Neural cell (in vitro differentiated cells): ENCODE results near the gene MKNK1. TPM values are rescaled to one million over a fixed set of nuclear protein-coding genes. Genes with fewer than 3 reads are reported as not detected.

Experiments used
- H2AFZ ChIP-seq: fragments of 200-600, 300-800 bp; sonication (generic), shearing (Covaris generic); 2 replicates; pipeline ENCODE4 v1.6.0; 2014; ENCODE audit warnings: low read depth, mild to moderate bottlenecking, antibody characterized with exemption, low read length, moderate library complexity
- H3F3A ChIP-seq: fragments of 200-600 bp; shearing (Covaris generic); 2 replicates; pipeline ENCODE4 v1.6.1; 2016; ENCODE audit warnings: mild to moderate bottlenecking, moderate library complexity, mixed read lengths, antibody characterized with exemption, low read length; ENCODE audit not compliant: insufficient read depth, poor library complexity, severe bottlenecking
- H3K27ac ChIP-seq: fragments of 200-600, 300-800 bp; sonication (generic), shearing (Covaris generic); 2 replicates; pipeline ENCODE4 v1.5.1; 2014; ENCODE audit warnings: mild to moderate bottlenecking, low read length, moderate library complexity
- H3K27me3 ChIP-seq: fragments of 300-800, 200-600 bp; sonication (generic), shearing (Covaris generic); 2 replicates; pipeline ENCODE4 v1.6.0; 2014; ENCODE audit warnings: mild to moderate bottlenecking, low read depth, low read length, moderate library complexity; ENCODE audit not compliant: insufficient read depth
- H3K36me3 ChIP-seq: fragments of 300-800, 200-600 bp; sonication (generic), shearing (Covaris generic); 2 replicates; pipeline ENCODE4 v1.5.1; 2014; ENCODE audit warnings: mild to moderate bottlenecking, antibody characterized with exemption, low read length, moderate library complexity; ENCODE audit not compliant: insufficient read depth
- H3K4me2 ChIP-seq: fragments of 300-800, 200-600 bp; sonication (generic), shearing (Covaris generic); 2 replicates; pipeline ENCODE4 v1.6.0; 2014; ENCODE audit warnings: mild to moderate bottlenecking, low read length
- H3K4me3 ChIP-seq: fragments of 300-800, 200-600 bp; sonication (generic), shearing (Covaris generic); 2 replicates; pipeline ENCODE4 v1.5.1; 2014; ENCODE audit warnings: mild to moderate bottlenecking, low read length, moderate library complexity
- H3K79me2 ChIP-seq: fragments of 200-600 bp; shearing (Covaris generic); replicated peaks from 2 replicates; pipeline ENCODE4 v1.6.0; 2014; ENCODE audit warnings: mild to moderate bottlenecking, low read length, moderate library complexity; ENCODE audit not compliant: insufficient read depth
- H3K9ac ChIP-seq: fragments of 300-800, 200-600 bp; sonication (generic), shearing (Covaris generic); 2 replicates; pipeline ENCODE4 v1.6.1; 2016; ENCODE audit warnings: mild to moderate bottlenecking, low read length, mixed read lengths
- H3K9me2 ChIP-seq: fragments of 200-600 bp; shearing (Covaris generic); 2 replicates; pipeline ENCODE4 v1.6.1; 2016; ENCODE audit warnings: mild to moderate bottlenecking, low read length, mixed read lengths; ENCODE audit not compliant: insufficient read depth
- H3K9me3 ChIP-seq: fragments of 200-600, 300-800 bp; sonication (generic), shearing (Covaris generic); 2 replicates; pipeline ENCODE4 v1.6.1; 2016; ENCODE audit warnings: mild to moderate bottlenecking, mixed run types, low read length, moderate library complexity, mixed read lengths
- H4K20me1 ChIP-seq: fragments of 200-600 bp; shearing (Covaris generic); 2 replicates; pipeline ENCODE4 v1.6.1; 2016; ENCODE audit warnings: mild to moderate bottlenecking, mixed run types; ENCODE audit not compliant: insufficient read depth
- EP300 ChIP-seq: fragments of 450-650 bp; conservative IDR thresholded peaks from 2 replicates; pipeline ENCODE4 v1.6.1; 2014; ENCODE audit warnings: antibody characterized with exemption, mild to moderate bottlenecking, moderate library complexity; ENCODE audit not compliant: poor library complexity, severe bottlenecking
- EZH2 ChIP-seq: fragments of 200-600, 300-800 bp; shearing (Covaris generic), sonication (generic); IDR thresholded peaks from 2 replicates; pipeline ENCODE4 v1.6.1; 2014; ENCODE audit warnings: antibody characterized with exemption, low read length, borderline replicate concordance, mild to moderate bottlenecking; ENCODE audit not compliant: insufficient read depth, poor library complexity, severe bottlenecking
- MXI1 ChIP-seq: fragments of 450-650 bp; conservative IDR thresholded peaks from 2 replicates; pipeline ENCODE4 v1.6.1; 2014; ENCODE audit warnings: antibody characterized with exemption, mild to moderate bottlenecking; ENCODE audit not compliant: poor library complexity, severe bottlenecking
- POLR2AphosphoS5 ChIP-seq: IDR thresholded peaks from 2 replicates; pipeline ENCODE4 v1.6.1; 2012
- SMC3 ChIP-seq: fragments of 450-650 bp; conservative IDR thresholded peaks from 2 replicates; pipeline ENCODE4 v1.6.1; 2014; ENCODE audit warnings: antibody characterized with exemption, mild to moderate bottlenecking, moderate library complexity; ENCODE audit not compliant: poor library complexity
- TAF1 ChIP-seq: IDR thresholded peaks from 2 replicates; pipeline ENCODE4 v1.6.1; 2012; ENCODE audit warnings: low read depth
- polyA plus RNA-seq: library from polyadenylated mRNA; depleted of rRNA; stranded (reverse); fragments of >200 nt; gene quantifications from 2 replicates; pipeline ENCODE4 v1.2.3, GENCODE V29; 2014
- TF ChIP-seq, protein P1 (sequence below): fragments of 450-650 bp; IDR thresholded peaks from 2 replicates; pipeline ENCODE4 v1.5.1; 2014; ENCODE audit warnings: antibody characterized with exemption, mild to moderate bottlenecking, moderate library complexity; ENCODE audit not compliant: poor library complexity, severe bottlenecking
- TF ChIP-seq, protein P2 (sequence below): IDR thresholded peaks from 2 replicates; pipeline ENCODE4 v1.6.1; 2012; ENCODE audit warnings: borderline replicate concordance

Gene MKNK1
- polyA plus RNA-seq, 1 donor from 2014 or later = 9.6 TPM

DNA sequence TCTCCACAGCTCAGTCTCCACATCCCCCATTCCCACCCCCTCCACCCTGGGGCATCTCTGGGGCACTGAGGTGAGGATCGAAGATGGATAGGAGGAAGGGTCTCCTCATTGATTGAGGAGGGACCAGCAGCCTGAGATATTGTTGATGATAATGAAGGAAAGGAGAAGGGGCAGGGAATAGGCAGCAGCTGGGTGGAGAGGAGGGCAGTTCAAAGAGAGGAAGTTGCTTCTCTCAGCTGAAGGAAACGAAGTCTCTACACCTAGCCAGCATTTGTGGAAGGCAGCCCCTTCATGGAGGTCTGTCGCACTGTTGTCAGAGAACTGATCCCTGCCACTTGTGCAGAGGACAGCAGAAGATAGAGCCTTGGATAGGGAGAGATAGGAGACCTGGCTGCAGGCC, 58.3 kb downstream of the MKNK1 start:
- Histone ChIP-seq H3K9me2 (no peaks in the 10 kb centered on the region), H3K4me3 (no peak overlapping the region), H3F3A (no peaks in the 10 kb centered on the region), H3K4me2 (no peak overlapping the region), H3K36me3 (no peaks in the 10 kb centered on the region), H2AFZ (no peak overlapping the region), H3K9me3 (no peaks in the 10 kb centered on the region), H4K20me1 (no peaks in the 10 kb centered on the region), H3K27ac (no peak overlapping the region), H3K79me2 (no peaks in the 10 kb centered on the region), H3K27me3 (peaks cover 53% of the 10 kb centered on the region), H3K9ac (no peak overlapping the region)
- TF ChIP-seq MXI1 (no peak), EZH2 (no peak), TAF1 (no peak), POLR2AphosphoS5 (no peak), SMC3 (no peak)
- TF ChIP-seq, protein P1, sequence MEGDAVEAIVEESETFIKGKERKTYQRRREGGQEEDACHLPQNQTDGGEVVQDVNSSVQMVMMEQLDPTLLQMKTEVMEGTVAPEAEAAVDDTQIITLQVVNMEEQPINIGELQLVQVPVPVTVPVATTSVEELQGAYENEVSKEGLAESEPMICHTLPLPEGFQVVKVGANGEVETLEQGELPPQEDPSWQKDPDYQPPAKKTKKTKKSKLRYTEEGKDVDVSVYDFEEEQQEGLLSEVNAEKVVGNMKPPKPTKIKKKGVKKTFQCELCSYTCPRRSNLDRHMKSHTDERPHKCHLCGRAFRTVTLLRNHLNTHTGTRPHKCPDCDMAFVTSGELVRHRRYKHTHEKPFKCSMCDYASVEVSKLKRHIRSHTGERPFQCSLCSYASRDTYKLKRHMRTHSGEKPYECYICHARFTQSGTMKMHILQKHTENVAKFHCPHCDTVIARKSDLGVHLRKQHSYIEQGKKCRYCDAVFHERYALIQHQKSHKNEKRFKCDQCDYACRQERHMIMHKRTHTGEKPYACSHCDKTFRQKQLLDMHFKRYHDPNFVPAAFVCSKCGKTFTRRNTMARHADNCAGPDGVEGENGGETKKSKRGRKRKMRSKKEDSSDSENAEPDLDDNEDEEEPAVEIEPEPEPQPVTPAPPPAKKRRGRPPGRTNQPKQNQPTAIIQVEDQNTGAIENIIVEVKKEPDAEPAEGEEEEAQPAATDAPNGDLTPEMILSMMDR = no peak

DNA sequence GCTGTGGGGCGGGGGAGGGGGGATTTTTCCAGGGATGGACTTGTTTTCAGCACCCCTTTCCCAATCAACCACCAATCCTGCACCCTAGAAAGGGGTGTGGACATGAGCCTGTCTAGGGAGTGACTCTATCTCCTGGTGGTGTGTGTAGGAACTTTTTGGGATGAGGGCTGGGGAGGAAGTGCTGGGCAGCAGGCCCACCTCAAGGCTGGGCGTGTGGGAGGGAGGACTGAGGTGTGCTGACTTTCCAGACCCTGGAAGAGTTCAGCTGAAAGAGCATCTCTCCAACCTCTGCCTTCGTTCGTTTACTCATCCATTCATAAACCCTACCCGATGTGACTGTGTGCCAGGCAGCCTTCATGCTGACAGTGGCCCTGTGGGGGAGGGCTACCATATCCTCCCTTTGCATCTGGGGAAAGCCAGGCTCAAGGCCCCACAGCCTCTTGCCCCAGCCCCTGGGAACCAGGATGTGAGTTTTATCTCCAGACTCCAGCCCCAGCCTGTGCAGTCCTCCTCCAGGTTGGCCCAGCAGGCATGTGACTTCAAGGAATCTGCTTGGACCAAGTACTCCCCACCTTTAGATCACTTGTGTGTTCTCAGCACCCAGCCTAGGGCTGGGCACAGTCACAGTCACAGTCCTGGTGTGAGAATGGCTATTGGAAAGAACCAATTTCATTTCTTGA, 59.4 kb downstream of the MKNK1 start:
- peak overlapping the region; percentile 57 for H3K4me3 ChIP-seq
- no peaks in the 10 kb centered on the region for H3K79me2 ChIP-seq
- no peaks in the 10 kb centered on the region for H3K9me3 ChIP-seq
- TF ChIP-seq POLR2AphosphoS5 = no peak
- no peak for TF ChIP-seq EP300
- TF ChIP-seq, protein P1 = no peak
- TF ChIP-seq, protein P2, sequence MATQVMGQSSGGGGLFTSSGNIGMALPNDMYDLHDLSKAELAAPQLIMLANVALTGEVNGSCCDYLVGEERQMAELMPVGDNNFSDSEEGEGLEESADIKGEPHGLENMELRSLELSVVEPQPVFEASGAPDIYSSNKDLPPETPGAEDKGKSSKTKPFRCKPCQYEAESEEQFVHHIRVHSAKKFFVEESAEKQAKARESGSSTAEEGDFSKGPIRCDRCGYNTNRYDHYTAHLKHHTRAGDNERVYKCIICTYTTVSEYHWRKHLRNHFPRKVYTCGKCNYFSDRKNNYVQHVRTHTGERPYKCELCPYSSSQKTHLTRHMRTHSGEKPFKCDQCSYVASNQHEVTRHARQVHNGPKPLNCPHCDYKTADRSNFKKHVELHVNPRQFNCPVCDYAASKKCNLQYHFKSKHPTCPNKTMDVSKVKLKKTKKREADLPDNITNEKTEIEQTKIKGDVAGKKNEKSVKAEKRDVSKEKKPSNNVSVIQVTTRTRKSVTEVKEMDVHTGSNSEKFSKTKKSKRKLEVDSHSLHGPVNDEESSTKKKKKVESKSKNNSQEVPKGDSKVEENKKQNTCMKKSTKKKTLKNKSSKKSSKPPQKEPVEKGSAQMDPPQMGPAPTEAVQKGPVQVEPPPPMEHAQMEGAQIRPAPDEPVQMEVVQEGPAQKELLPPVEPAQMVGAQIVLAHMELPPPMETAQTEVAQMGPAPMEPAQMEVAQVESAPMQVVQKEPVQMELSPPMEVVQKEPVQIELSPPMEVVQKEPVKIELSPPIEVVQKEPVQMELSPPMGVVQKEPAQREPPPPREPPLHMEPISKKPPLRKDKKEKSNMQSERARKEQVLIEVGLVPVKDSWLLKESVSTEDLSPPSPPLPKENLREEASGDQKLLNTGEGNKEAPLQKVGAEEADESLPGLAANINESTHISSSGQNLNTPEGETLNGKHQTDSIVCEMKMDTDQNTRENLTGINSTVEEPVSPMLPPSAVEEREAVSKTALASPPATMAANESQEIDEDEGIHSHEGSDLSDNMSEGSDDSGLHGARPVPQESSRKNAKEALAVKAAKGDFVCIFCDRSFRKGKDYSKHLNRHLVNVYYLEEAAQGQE = no peak
- no peak for TF ChIP-seq MXI1
- no peaks in the 10 kb centered on the region for H4K20me1 ChIP-seq
- H3K27me3 ChIP-seq = peaks cover 53% of the 10 kb centered on the region
- H3K4me2 ChIP-seq = no peak overlapping the region
- H2AFZ ChIP-seq = no peak overlapping the region
- H3K9ac ChIP-seq = no peak overlapping the region
- no peaks in the 10 kb centered on the region for H3K36me3 ChIP-seq
- no peak overlapping the region for H3K27ac ChIP-seq
- H3F3A ChIP-seq = no peaks in the 10 kb centered on the region
- H3K9me2 ChIP-seq = no peaks in the 10 kb centered on the region
